Upper lobe of left lung (tissue), 6 donors: ENCODE measurements around the gene DDX1. TPM values are rescaled to one million over a fixed set of nuclear protein-coding genes. Genes with fewer than 3 reads are reported as not detected.

Source experiments
- ATAC-seq, 2 donors: fragments of 200-7000 bp; cut with Tn5 transposase; one replicate each; pipeline ENCODE4 v1.9.1; 2022; ENCODE audit warnings: mild to moderate bottlenecking in 2 of 2, moderate library complexity in 2 of 2; ENCODE audit not compliant: low FRiP score in 2 of 2
- DNase-seq, 2 donors: peaks; one replicate each; pipeline ENCODE4 v3.0.0-alpha.2; 2019 to 2020
- H3K27ac ChIP-seq, 4 donors: fragments of 200-600 bp; sonication (generic); one replicate each; pipeline ENCODE4 v1.5.1; 2016 to 2019
- H3K27me3 ChIP-seq, 4 donors: fragments of 200-600 bp; sonication (generic); one replicate each; pipeline ENCODE4 v1.5.1; 2017 to 2019
- H3K36me3 ChIP-seq, 4 donors: fragments of 200-600 bp; sonication (generic); one replicate each; pipeline ENCODE4 v1.5.1; 2016 to 2019
- H3K4me1 ChIP-seq, 4 donors: fragments of 200-600 bp; sonication (generic); one replicate each; pipeline ENCODE4 v1.5.1; 2018 to 2019
- H3K4me3 ChIP-seq, 4 donors: fragments of 200-600 bp; sonication (generic); one replicate each; pipeline ENCODE4 v1.5.1; 2017 to 2019; ENCODE audit warnings: mild to moderate bottlenecking in 2 of 4, moderate library complexity in 1 of 4
- H3K9me3 ChIP-seq, 4 donors: fragments of 200-600 bp; sonication (generic); one replicate each; pipeline ENCODE4 v1.5.1; 2018 to 2019
- CTCF ChIP-seq, 6 experiments: fragments of 450-650 bp in 4 of 6; fragments of 200-600 bp in 2 of 6; sonication (generic) in 2 of 6; IDR thresholded peaks; one replicate each; pipeline ENCODE4 v1.5.1; 2016 to 2019; ENCODE audit warnings: antibody characterized with exemption in 6 of 6
- EP300 ChIP-seq, 4 donors: sonication (generic); formaldehyde crosslinking; IDR thresholded peaks; one replicate each; pipeline ENCODE4 v1.5.1; 2017; ENCODE audit warnings: antibody characterized with exemption in 4 of 4, control low read depth in 2 of 4
- POLR2A ChIP-seq, 4 donors: fragments of 450-650 bp; IDR thresholded peaks; one replicate each; pipeline ENCODE4 v1.5.1; 2016 to 2017; ENCODE audit warnings: antibody characterized with exemption in 4 of 4, mild to moderate bottlenecking in 2 of 4
- POLR2AphosphoS5 ChIP-seq, 2 donors: sonication (generic); formaldehyde crosslinking; IDR thresholded peaks; one replicate each; pipeline ENCODE4 v1.5.1; 2017; ENCODE audit warnings: antibody characterized with exemption in 2 of 2
- WGBS, 2 donors: methylation state at CpG; one replicate each; pipeline ENCODE4 v1.1.5; 2017 to 2018; 5-methylcytosine and 5-hydroxymethylcytosine counted together
- total RNA-seq, 6 donors: library from RNA; depleted of rRNA in 4 of 6; stranded (reverse); fragments of >200 nt in 4 of 6; gene quantifications; one replicate each; pipeline versions ENCODE4 v1.1.0 to v1.2.1, GENCODE V29; 2016 to 2021
- donor health status: DM: no; HTN: no; CAD: no; lungs with moderate emphysema.
- donor health status: DM: no; HTN: yes; CAD: no; lungs with severe emphysema.

Gene DDX1
- total RNA-seq, 6 donors from 2014 or later = 40.9 to 78.5 (median 53.0) TPM

GRCh38 chr2:15667809-15668556, 76.3 kb downstream of the DDX1 start:
- Histone ChIP-seq H3K27ac (no peak overlapping the region), H3K9me3 (no peaks in the 10 kb centered on the region), H3K27me3 (no peaks in the 10 kb centered on the region), H3K36me3 (no peaks in the 10 kb centered on the region), H3K4me3 (no peak overlapping the region), H3K4me1 (no peaks in the 10 kb centered on the region)
- 83% methylated on average over 4 of the region's 4 CpGs for WGBS, 2 donors
- no peak for ATAC-seq
- TF ChIP-seq EP300 (IDR thresholded peaks at IDR 0.05) = no peak
- no peak for TF ChIP-seq POLR2AphosphoS5 (IDR thresholded peaks at IDR 0.05)
- no peak for TF ChIP-seq CTCF (IDR thresholded peaks at IDR 0.05)
- no peak for TF ChIP-seq POLR2A (IDR thresholded peaks at IDR 0.05)
- no peak for DNase-seq

GRCh38 chr2:15668611-15669305, 77.1 kb downstream of the DDX1 start:
- TF ChIP-seq EP300 (IDR thresholded peaks at IDR 0.05) = no peak
- no peak for TF ChIP-seq POLR2AphosphoS5 (IDR thresholded peaks at IDR 0.05)
- no peak for TF ChIP-seq CTCF (IDR thresholded peaks at IDR 0.05)
- TF ChIP-seq POLR2A (IDR thresholded peaks at IDR 0.05) = no peak
- Histone ChIP-seq H3K4me1 (peaks cover 0 to 3% (median 1%) of the 10 kb centered on the region in 4 donors), H3K27ac (no peak overlapping the region), H3K4me3 (no peak overlapping the region), H3K36me3 (no peaks in the 10 kb centered on the region), H3K27me3 (no peaks in the 10 kb centered on the region), H3K9me3 (no peaks in the 10 kb centered on the region)
- 50 to 68% methylated on average over 10 of the region's 10 CpGs for WGBS, 2 donors
- DNase-seq (no peak), ATAC-seq (no peak)

GRCh38 chr2:15669375-15669910, 77.8 kb downstream of the DDX1 start:
- Histone ChIP-seq H3K4me3 (no peak overlapping the region), H3K9me3 (no peaks in the 10 kb centered on the region), H3K27me3 (no peaks in the 10 kb centered on the region), H3K36me3 (no peaks in the 10 kb centered on the region), H3K27ac (no peak overlapping the region), H3K4me1 (peaks cover 0 to 6% (median 5%) of the 10 kb centered on the region in 4 donors)
- no peak for TF ChIP-seq POLR2AphosphoS5 (IDR thresholded peaks at IDR 0.05)
- no peak for TF ChIP-seq CTCF (IDR thresholded peaks at IDR 0.05)
- TF ChIP-seq POLR2A (IDR thresholded peaks at IDR 0.05) = no peak
- TF ChIP-seq EP300 (IDR thresholded peaks at IDR 0.05) = no peak
- no peak for ATAC-seq
- no peak for DNase-seq
- whole genome bisulfite sequencing, 2 donors = 93 to 95% methylated on average over 6 of the region's 6 CpGs

- H3K36me3 ChIP-seq = no peaks in the 10 kb centered on the region
- DNase-seq (no peak), ATAC-seq (no peak)
- no peak for TF ChIP-seq POLR2A (IDR thresholded peaks at IDR 0.05)
- no peak for TF ChIP-seq EP300 (IDR thresholded peaks at IDR 0.05)
- no peak for TF ChIP-seq POLR2AphosphoS5 (IDR thresholded peaks at IDR 0.05)
- no peak for TF ChIP-seq CTCF (IDR thresholded peaks at IDR 0.05)
- WGBS, 2 donors = 79 to 95% methylated on average over 1 of the region's 1 CpG
- H3K27ac ChIP-seq = no peak overlapping the region
- no peak overlapping the region for H3K4me3 ChIP-seq
- H3K9me3 ChIP-seq = no peaks in the 10 kb centered on the region
- no peaks in the 10 kb centered on the region for H3K27me3 ChIP-seq
- peaks cover 0 to 9% (median 6%) of the 10 kb centered on the region in 4 donors for H3K4me1 ChIP-seq
Measured at GRCh38 chr2:15670469-15670868, 78.8 kb downstream of the DDX1 start.
